AG08395 (cell line): ENCODE results near the gene ASTE1.
"Not testable (repeated sequence)": the region's sequence is repeated elsewhere in the genome, so short reads cannot be mapped to it uniquely, and the experiment has no call there.

Experiments used
- DNase-seq: peaks from one replicate; pipeline ENCODE4 v3.0.0; 2012; ENCODE audit warnings: mixed read lengths, low spot score

Gene ASTE1

GRCh38 chr3:131009698-131010097 is 16.9 kb downstream of the ASTE1 start:
- DNase-seq = no peak

- DNase-seq = no peak
Measured at GRCh38 chr3:131008326-131008725, 18.3 kb downstream of the ASTE1 start.

- DNase-seq = no peak
Measured at GRCh38 chr3:131007782-131008181, 18.8 kb downstream of the ASTE1 start.

- DNase-seq = no peak
Measured at GRCh38 chr3:131007256-131007655, 19.4 kb downstream of the ASTE1 start.

- DNase-seq = no peak
Measured at GRCh38 chr3:131004603-131005002, 22.0 kb downstream of the ASTE1 start.

- no peak for DNase-seq
Measured at GRCh38 chr3:131001071-131001470, 25.6 kb downstream of the ASTE1 start.

- DNase-seq = no peak
Measured at GRCh38 chr3:130997289-130997688, 29.3 kb downstream of the ASTE1 start.

GRCh38 chr3:130992344-130992743 is 34.3 kb downstream of the ASTE1 start:
- no peak for DNase-seq

GRCh38 chr3:130991126-130991525 is 35.5 kb downstream of the ASTE1 start:
- DNase-seq = no peak

- no peak for DNase-seq
Measured at GRCh38 chr3:130990282-130990681, 36.3 kb downstream of the ASTE1 start.

GRCh38 chr3:130981469-130981868 is 45.2 kb downstream of the ASTE1 start:
- no peak for DNase-seq

GRCh38 chr3:130979117-130979516 is 47.5 kb downstream of the ASTE1 start:
- no peak for DNase-seq

- DNase-seq = no peak
Measured at GRCh38 chr3:130976706-130977105, 49.9 kb downstream of the ASTE1 start.

- DNase-seq = no peak
Measured at GRCh38 chr3:130975251-130975650, 51.4 kb downstream of the ASTE1 start.

GRCh38 chr3:130974201-130974600 is 52.4 kb downstream of the ASTE1 start:
- DNase-seq = no peak

GRCh38 chr3:130973406-130973805 is 53.2 kb downstream of the ASTE1 start:
- DNase-seq = no peak

GRCh38 chr3:130972592-130972991 is 54.0 kb downstream of the ASTE1 start:
- DNase-seq = not testable (repeated sequence)

- DNase-seq = no peak
Measured at GRCh38 chr3:130971208-130971607, 55.4 kb downstream of the ASTE1 start.

GRCh38 chr3:130969621-130970020 is 57.0 kb downstream of the ASTE1 start:
- DNase-seq = no peak

GRCh38 chr3:130968221-130968620 is 58.4 kb downstream of the ASTE1 start:
- no peak for DNase-seq

GRCh38 chr3:130967281-130967680 is 59.3 kb downstream of the ASTE1 start:
- no peak for DNase-seq

GRCh38 chr3:130963878-130964277 is 62.7 kb downstream of the ASTE1 start:
- peak; percentile 60 for DNase-seq
